ENCODE results near the gene SLC38A1.
"Not testable (repeated sequence)": the region's sequence is repeated elsewhere in the genome, so short reads cannot be mapped to it uniquely, and the experiment has no call there.

The SLC38A1 gene

GRCh38 chr12:46292754-46293402, 24.0 kb upstream of the SLC38A1 start (continued):
- TF ChIP-seq, protein P1, sequence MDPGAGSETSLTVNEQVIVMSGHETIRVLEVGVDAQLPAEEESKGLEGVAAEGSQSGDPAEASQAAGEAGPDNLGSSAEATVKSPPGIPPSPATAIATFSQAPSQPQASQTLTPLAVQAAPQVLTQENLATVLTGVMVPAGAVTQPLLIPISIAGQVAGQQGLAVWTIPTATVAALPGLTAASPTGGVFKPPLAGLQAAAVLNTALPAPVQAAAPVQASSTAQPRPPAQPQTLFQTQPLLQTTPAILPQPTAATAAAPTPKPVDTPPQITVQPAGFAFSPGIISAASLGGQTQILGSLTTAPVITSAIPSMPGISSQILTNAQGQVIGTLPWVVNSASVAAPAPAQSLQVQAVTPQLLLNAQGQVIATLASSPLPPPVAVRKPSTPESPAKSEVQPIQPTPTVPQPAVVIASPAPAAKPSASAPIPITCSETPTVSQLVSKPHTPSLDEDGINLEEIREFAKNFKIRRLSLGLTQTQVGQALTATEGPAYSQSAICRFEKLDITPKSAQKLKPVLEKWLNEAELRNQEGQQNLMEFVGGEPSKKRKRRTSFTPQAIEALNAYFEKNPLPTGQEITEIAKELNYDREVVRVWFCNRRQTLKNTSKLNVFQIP (CRISPR knock-in tag; IDR thresholded peaks at IDR 0.05; ENCODE audit: borderline replicate concordance, low read depth) = no peak
- TF ChIP-seq PPARA (CRISPR knock-in tag; IDR thresholded peaks at IDR 0.05; ENCODE audit: borderline replicate concordance) = no peak
- no peak for TF ChIP-seq ZNF8 (CRISPR knock-in tag; IDR thresholded peaks at IDR 0.05)

DNA sequence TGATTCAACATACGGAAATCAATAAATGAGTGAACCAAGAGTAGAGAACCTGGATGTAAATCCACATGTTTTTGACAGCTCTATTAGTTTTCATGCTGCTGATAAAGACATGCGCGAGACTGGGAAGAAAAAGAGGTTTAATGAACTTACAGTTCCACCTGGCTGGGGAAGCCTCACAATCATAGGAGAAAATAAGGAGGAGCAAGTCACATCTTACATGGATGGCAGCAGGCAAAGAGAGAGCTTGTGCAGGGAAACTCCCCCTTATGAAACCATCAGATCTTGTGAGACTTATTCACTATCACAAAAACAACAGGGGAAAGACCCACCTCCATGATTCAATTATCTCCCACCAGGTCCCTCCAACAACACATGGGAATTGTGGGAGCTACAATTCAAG, 23.1 kb upstream of the SLC38A1 start:
- ATAC-seq = not testable (repeated sequence)

- not testable (repeated sequence) for ATAC-seq
Measured at GRCh38 chr12:46285177-46285576, 16.3 kb upstream of the SLC38A1 start.

DNA sequence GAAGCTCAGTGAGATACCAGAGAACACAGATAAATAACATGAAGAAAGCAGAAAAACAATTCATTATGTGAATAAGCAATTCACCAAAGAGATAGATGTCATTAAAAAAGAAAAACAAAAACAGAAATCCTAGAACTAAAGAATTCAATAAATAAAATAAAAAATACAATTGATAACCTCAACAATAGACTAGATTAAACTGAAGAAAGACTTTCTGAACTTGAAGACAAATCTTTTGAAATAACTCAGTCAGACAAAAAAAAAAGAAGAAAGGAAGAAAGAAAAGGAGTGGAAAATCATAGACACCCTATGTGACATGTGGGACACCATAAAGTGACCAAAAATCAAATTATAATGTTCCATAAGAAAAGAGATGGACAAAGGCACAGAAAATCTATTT, 14.0 kb upstream of the SLC38A1 start:
- ATAC-seq = no peak
- peak; percentile 93 for TF ChIP-seq ZFP30 (CRISPR knock-in tag; IDR thresholded peaks at IDR 0.05)
- TF ChIP-seq SNAI2 (CRISPR knock-in tag; IDR thresholded peaks at IDR 0.05) = no peak
- TF ChIP-seq RARB (CRISPR knock-in tag; IDR thresholded peaks at IDR 0.05) = no peak
- TF ChIP-seq PATZ1 (CRISPR knock-in tag; IDR thresholded peaks at IDR 0.05; ENCODE audit: borderline replicate concordance) = no peak

- ATAC-seq = no peak
- TF ChIP-seq SNAI2 (CRISPR knock-in tag; IDR thresholded peaks at IDR 0.05) (no peak), CSRNP3 (CRISPR knock-in tag; IDR thresholded peaks at IDR 0.05) (no peak), ZFP30 (CRISPR knock-in tag; IDR thresholded peaks at IDR 0.05) (no peak), ZFP3 (CRISPR knock-in tag; IDR thresholded peaks at IDR 0.05) (no peak), GLIS3 (CRISPR knock-in tag; IDR thresholded peaks at IDR 0.05) (no peak)
- TF ChIP-seq, protein P1 (CRISPR knock-in tag; IDR thresholded peaks at IDR 0.05; ENCODE audit: borderline replicate concordance, low read depth) = no peak
Measured at GRCh38 chr12:46276756-46277155, 7.9 kb upstream of the SLC38A1 start.

DNA sequence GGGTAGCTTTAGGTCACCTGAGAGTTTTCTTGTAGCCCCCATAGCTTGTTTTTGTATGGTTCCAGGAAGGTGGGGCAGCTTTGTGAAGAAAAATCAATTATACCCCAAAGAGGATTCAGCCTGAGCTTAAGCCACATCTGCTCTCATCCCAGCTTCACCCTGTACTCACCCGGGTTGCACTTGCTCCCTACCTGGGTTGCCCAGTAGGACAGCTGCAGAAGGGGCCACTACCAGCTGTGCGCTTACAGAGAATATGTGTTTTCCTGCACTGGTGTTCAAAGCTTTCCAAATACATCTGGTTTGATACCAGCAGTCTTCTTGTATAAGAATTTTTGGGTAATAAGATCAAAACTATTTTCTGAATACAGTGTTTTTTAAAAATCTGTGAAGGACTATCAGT, 3.0 kb upstream of the SLC38A1 start:
- ATAC-seq = no peak

More for the DNA sequence above, 3.0 kb upstream of the SLC38A1 start:
- TF ChIP-seq, protein P1 (CRISPR knock-in tag; IDR thresholded peaks at IDR 0.05; ENCODE audit: borderline replicate concordance, low read depth) = no peak
- no peak for TF ChIP-seq PPARA (CRISPR knock-in tag; IDR thresholded peaks at IDR 0.05; ENCODE audit: borderline replicate concordance)
- no peak for TF ChIP-seq OSR1 (CRISPR knock-in tag; IDR thresholded peaks at IDR 0.05)
- no peak for TF ChIP-seq ZNF565 (CRISPR knock-in tag; conservative IDR thresholded peaks at IDR 0.05; ENCODE audit: low read depth)
- no peak for TF ChIP-seq BACH2 (CRISPR knock-in tag; IDR thresholded peaks at IDR 0.05; ENCODE audit: borderline replicate concordance)
- no peak for TF ChIP-seq ISL1 (CRISPR knock-in tag; IDR thresholded peaks at IDR 0.05)
- TF ChIP-seq SNAI2 (CRISPR knock-in tag; IDR thresholded peaks at IDR 0.05) = no peak
- TF ChIP-seq TSHZ2 (CRISPR knock-in tag; IDR thresholded peaks at IDR 0.05) = no peak
- TF ChIP-seq RARB (CRISPR knock-in tag; IDR thresholded peaks at IDR 0.05) = no peak
- no peak for TF ChIP-seq TCF4 (CRISPR knock-in tag; IDR thresholded peaks at IDR 0.05; ENCODE audit: borderline replicate concordance)
- TF ChIP-seq ZC3H10 (CRISPR knock-in tag; IDR thresholded peaks at IDR 0.05) = no peak
